Midbrain (tissue), 1 donor: ENCODE data around the gene MCAM.

Source experiments
- DNase-seq: peaks from one replicate; lab custom pipeline; 2025; lab: John Stamatoyannopoulos, UW

MCAM gene

GRCh38 chr11:119344291-119345010, 27.5 kb upstream of the MCAM start:
- DNase-seq, result no peak

DNA sequence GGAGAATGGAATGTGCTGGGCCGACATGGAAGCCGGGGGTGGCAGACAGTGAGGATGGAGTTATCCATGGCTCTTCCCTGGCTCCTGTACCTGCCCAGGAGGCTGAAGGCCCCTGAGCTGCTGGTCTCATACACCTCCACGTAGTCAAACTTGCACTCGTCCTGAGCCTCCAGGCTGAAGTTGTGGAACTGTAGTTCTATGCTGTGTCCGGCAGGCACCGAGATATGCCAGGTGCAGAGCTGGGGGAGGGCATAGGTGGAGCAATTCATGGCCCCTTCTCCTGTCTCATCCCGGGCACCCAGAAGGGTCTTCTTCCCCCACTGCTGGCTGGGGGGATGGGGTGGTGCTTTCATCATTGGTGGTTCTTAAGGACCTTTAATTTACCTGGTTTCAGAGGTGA, 26.8 kb upstream of the MCAM start:
- no peak for DNase-seq

DNA sequence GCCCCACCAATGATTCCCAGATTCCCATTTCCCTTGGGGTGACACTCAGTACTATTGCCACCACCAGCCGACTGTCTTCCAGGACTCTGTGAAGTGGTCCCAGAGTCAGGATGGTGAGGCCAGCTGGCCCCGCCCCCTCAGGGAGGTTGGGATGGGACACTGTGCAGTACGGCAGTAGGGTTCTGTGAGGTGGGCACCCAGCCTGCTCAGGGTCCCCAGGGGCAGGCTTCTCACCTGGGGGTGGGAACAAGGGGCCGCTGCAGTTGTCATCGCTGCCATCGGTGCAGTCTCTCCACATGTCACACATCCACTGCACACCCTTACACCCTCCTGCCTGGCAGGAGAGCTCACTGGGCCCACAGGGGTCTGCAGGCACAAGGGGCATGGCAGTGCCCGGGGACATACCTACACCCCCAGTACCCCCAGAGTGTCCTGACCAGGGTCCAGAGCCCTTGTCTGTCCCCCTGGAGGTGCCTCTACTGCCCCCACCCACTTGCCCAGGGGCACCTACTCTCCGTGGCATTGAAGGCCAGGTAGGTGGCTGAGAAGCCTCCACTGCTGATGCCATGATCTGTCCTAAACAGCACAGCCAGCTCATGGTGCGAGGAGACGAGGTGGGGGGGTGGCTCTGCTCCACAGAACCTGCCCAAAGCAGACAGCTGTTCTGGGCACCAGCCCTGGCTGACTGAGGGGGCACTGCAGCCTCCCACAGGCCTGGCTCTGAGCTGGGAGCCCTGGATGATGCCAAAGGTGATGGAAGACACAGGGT, 25.6 kb upstream of the MCAM start:
- no peak for DNase-seq

DNA sequence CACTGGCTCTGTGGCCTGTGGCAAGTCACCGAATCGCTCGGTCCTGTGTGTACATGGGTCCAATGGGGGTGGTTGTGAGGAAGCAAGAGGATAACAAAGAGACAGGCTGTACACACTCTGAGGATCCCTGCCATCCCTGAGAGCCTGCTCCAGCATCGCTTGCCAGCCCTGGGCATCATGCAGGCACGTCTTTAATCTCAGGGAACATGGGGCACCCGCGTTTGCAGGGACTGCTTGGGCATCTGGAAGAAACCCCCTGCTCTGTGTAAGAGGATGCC, 25.0 kb upstream of the MCAM start:
- no peak for DNase-seq

DNA sequence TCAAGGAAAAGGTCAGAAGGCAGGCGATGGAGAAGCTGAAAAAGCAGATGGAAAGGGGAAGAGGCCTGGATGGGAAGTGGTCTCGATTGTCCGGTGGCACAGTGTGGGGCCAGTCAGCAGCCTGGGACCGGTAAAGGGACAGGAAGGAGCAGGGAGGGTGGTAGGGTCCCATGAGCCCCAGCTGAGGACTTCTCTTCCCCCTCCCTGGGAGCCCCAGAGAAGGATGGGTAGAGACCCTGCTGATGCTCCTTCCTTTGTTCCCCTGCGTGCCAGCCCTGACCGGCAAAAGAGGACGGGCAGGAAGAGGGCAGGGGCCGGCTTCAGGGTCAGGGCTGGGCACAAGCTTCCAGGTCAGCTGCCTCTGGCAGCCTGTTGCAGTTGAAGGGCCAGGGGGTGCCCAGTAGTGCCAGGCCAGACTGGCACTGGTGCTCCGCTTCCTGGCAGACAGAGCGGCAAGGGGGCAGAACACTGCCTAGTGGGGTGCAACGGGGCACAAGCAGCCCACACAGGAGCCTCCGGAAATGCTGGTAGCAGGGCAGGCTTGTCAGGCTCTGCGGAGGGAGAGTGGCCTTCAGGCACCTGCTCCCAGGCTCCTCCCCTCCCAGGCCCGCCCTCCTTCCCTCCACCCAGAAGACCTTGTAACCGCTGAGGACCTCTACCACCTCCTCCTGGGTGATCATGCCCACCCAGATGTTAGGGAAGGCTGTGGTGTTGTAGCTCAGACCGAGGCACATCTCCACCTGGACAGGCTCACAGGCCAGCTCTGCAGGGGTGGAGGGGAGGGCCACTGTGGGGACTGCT, 24.5 kb upstream of the MCAM start:
- DNase-seq, result no peak

DNA sequence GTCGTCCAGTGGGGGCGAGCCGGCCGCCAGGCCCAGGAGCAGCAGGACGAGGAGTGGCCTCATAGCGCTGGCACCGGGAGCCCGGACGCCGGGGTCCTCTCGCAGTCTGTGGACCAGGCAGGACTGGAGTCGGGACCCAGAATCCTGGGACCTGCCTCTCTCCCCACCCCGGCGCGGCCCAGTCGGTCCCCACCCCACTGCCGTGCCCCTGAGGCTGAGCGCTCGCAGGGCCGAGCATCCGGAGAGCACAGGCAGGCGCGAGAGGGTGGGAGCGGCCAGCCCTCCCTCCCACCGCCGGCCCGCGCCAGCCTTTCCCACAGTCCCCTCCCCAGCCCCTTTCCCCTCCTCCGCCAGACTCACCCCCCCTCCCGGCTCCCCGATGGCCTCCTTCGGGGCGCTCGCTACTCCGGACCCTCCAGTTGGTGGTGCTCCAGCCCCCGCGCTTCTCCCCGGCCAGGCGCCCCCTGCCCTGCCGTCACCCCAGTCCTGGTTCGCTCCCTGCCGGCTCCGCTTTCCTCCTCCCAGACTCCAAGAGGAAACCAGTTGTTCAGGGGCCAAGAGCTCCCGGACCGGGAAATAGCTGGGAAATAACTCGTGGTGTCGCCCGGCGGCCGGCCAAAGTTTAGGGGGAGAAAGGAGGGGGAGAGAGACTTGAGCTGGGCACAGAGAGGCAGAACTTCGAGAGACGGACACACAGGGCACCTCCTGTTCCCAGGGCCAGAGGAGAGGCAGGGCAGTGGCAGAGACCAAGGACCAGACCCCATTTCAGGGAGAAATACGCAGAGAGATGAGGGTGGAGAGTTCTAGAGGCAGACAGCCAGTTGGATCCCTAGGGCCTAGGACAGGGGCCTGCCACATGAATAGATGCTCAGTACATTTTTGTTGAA, 23.6 kb upstream of the MCAM start, which contains the start of gene C1QTNF5:
Gene C1QTNF5, minus strand, starts transcription at position 549 of the 887 bp plus-strand sequence. Its CDS starts 486 bp downstream, at position 63.
- peak; percentile 64 for DNase-seq

- peak; percentile 79 for DNase-seq
Observed at GRCh38 chr11:119339589-119340334, 22.8 kb upstream of the MCAM start.

DNA sequence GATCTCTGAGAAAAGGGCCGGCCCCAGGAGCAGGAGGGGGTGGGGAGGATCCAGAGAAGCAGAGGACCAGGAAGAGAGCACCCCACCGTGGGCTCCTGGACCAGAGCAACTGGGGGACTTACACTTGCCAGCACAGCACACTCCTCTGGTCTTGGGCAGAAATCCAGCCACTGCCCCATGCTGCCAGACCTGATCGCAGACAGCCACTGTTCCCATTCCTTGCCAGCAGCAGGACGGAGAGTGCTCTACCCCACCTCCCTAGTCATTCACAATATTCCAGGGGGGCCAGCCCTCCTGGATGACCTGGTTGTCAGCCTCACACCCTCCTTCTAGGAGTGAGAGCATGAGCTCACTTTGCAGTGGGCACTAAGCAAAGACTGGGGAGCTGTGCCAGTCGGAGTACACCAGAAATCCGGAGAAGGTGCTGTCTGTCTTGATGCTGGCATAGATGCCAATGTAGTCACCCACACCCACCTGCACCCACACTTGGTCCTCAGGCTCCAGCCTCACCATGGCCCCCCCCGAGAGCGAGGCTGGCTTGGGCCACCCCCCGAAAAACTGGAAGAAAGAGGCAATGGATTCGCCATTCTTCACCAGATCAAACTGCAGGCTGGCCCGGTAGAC, 22.1 kb upstream of the MCAM start:
- no peak for DNase-seq

- DNase-seq, result peak; percentile 90
Observed at GRCh38 chr11:119338318-119338890, 21.5 kb upstream of the MCAM start.

DNA sequence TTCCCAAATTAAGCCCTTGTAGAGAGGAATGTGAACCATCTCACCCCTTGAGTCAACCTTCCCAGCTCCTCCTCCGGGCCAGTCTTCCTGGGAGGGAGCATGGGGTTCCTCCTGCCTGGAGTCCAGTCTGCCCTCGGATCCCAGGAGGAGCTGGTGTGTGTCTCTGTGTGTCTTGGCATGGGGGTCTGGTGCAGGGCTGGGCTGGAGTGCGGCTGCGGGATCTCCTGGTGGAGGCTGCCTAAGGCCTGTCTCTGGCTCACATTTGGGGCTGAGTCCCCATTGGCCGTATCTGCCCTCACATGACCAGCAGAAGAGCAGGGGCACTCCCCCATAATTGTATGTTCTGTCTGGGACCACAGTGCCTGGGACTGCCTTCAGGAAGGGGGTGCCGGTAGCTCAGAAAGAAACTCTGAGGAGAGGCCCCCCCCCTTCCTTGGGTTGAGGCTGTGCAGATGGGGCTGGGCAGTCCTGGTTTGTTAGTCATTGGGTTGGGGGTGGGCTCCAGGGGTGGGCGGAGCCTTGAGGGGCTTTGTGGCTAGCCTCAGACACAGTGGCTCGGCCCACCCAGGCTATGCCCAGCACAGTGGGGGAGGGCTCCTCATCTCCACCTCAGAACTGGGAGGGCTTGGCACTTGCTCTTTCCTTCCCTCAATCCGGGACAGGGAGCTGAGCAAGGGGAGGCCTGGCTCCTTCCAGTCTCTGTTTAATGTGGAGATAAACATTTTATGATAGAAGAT, 20.8 kb upstream of the MCAM start:
- DNase-seq, result no peak

DNA sequence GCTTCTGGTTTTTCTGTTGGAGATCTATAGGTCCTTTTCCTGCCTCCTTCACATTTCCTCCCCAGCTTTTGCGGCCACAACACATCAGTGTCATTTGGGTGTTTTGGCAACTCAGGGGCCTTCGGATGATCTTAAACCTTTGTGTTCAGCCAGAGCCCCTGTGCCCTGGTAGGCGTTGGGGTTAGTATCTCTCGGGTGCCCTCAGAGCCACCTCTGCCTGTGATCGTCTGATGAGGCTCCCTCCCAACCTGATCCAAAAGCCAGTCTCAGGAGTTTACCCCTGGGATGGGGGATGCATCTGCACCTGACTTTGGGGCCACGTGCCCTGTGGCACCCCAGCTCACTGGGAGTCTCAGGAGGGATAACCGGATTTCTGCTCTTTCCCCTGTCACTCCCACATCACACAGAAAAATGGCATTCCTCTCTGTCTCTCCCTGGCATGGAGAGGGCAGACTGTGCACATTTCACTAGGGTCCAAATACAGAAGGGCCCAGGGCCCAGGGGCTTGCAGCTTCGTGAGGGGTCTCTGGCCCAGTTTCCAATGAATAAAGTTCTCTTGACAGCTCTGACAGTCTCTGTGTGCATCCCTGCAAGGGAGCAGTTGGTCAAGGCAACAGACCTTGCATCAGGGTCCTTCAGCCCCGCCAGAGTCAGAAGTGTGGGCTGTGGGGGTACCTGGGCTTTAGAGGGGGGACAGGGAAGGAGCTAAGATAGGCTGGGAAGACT, 20.0 kb upstream of the MCAM start:
- DNase-seq, result no peak

DNA sequence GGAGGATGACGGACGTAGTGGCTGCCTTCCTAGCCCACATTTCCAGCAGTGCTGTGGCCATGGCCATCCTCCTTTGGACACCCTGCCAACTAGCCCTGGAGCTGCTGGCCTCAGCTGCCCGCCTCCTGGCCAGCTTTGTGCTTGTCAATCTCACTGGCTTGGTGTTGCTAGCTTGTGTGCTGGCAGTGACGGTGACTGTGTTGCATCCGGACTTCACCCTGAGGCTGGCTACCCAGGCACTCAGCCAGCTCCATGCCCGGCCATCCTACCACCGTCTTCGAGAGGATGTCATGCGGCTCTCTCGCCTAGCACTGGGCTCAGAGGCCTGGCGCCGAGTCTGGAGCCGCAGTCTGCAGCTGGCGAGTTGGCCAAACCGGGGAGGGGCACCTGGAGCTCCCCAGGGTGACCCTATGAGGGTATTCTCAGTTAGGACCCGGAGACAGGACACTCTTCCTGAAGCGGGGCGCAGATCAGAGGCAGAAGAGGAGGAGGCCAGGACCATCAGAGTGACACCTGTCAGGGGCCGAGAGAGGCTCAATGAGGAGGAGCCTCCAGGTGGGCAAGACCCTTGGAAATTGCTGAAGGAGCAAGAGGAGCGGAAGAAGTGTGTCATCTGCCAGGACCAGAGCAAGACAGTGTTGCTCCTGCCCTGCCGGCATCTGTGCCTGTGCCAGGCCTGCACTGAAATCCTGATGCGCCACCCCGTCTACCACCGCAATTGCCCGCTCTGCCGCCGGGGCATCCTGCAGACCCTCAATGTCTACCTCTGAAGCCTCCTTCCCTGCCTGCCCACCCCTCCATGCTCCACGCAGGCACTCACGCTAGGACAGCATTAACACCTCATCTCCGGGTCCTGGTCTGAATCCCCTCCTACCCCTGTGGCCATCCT, 19.0 kb upstream of the MCAM start:
- peak; percentile 39 for DNase-seq

- no peak for DNase-seq
Observed at GRCh38 chr11:119335091-119335654, 18.2 kb upstream of the MCAM start.

GRCh38 chr11:119334174-119334930, 17.4 kb upstream of the MCAM start, which contains the start of gene RNF26:
Gene RNF26, plus strand, starts transcription at chr11:119334527. Its CDS starts 596 bp downstream, at chr11:119335123.
- DNase-seq, result peak; percentile 99

DNA sequence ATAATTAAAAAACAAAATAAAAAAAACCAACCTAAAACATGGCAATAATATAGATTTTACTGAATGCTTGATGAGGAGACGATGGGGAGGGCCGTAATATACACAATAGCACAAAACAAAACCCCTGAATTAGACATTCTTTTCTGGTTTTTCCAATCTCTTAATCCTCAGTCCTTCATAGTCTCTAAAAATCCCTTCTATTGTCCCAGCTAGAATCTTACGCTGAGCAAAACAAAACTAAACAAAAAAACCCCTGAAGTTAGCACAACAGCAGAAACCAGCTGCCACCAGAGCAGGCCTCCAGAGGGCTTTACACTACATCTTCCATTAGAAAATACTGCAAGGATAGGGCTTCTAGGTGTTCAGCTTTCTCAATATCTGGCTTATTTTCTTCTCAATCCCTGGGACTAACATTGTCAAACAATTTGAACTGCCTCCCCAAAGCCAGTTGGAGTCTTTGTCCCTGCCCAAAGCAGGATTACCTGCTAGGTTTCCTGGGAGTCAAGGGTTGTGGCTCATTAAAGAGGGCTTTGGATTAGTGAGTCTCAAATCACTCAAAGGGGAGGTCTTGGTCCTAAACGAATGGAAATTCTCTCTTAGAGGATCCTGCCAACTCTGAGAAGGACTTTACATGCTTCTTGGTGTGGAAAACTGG, 15.3 kb upstream of the MCAM start:
- DNase-seq, result no peak

DNA sequence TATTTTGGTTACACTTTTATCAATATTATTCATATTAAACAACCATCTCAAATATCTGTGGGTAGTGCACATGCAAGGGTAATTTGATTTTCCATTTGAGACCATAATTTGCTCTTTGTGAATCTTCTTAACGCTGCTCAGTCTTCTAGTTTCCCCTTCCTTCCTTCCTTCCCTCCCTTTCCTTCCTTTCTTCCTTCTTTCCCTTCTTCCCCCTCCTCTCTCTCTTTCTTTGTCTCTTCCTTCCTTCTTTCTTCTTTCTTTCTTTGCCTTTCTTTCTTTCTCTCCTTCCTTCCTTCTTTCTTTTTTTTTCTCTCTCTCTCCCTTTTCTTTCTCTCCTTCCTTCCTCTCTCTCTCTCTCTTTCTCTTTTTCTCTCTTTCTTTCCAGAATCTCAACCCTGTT, 13.3 kb upstream of the MCAM start:
- no peak for DNase-seq
